Activated B cell treated with CpG ODN at 0.5 μM for 24 hours (primary cell): Measurements from ENCODE around the gene RAVER2. TPM values are rescaled to one million over a fixed set of nuclear protein-coding genes. Genes with fewer than 3 reads are reported as not detected.
"Not testable (repeated sequence)": the region's sequence is repeated elsewhere in the genome, so short reads cannot be mapped to it uniquely, and the experiment has no call there.

Experiments used
- ATAC-seq: fragments of 200-7000 bp; cut with Tn5 transposase; one replicate; pipeline ENCODE4 v1.10.0; 2021; ENCODE audit warnings: low read depth, mild to moderate bottlenecking, moderate library complexity
- CTCF ChIA-PET: fragments of 350-600 bp; sonication (Branson Sonifier 250); formaldehyde crosslinking; loops from one replicate; lab custom pipeline; 2021; ENCODE audit warnings: antibody characterized with exemption; lab: Charles Lee
- POLR2A ChIA-PET: fragments of 350-600 bp; sonication (Branson Sonifier 250); formaldehyde crosslinking; loops from one replicate; lab custom pipeline; 2021; ENCODE audit warnings: antibody characterized with exemption; lab: Charles Lee
- DNase-seq: peaks from one replicate; pipeline ENCODE4 v3.0.0; 2022
- H3K27ac Mint-ChIP-seq: one replicate; pipeline ENCODE4 v1.8.0; 2020; ENCODE audit warnings: mixed read lengths
- H3K27me3 Mint-ChIP-seq: one replicate; pipeline ENCODE4 v1.8.0; 2021; ENCODE audit warnings: mixed read lengths
- H3K36me3 Mint-ChIP-seq: one replicate; pipeline ENCODE4 v1.8.0; 2021; ENCODE audit warnings: low read depth, mixed read lengths
- H3K4me1 Mint-ChIP-seq: one replicate; pipeline ENCODE4 v1.8.0; 2021; ENCODE audit warnings: mixed read lengths
- H3K4me3 Mint-ChIP-seq: one replicate; pipeline ENCODE4 v1.8.0; 2020; ENCODE audit warnings: mild to moderate bottlenecking, mixed read lengths
- H3K9me3 Mint-ChIP-seq: one replicate; pipeline ENCODE4 v1.8.0; 2020; ENCODE audit warnings: mixed read lengths
- intact Hi-C: fragments of 100-400 bp; cut with micrococcal nuclease; formaldehyde crosslinking; loops from one replicate; pipeline ENCODE4 v1.15.1; 2024
- total RNA-seq: library from RNA; stranded (reverse); gene quantifications from 2 replicates; pipeline ENCODE4 v1.2.3, GENCODE V29; 2022
- TF ChIP-seq, protein P1 (sequence below): fragments of 200-600 bp; IDR thresholded peaks from one replicate; pipeline ENCODE4 v1.8.0; 2022; ENCODE audit warnings: antibody characterized with exemption, mild to moderate bottlenecking

Gene RAVER2
- total RNA-seq, 1 donor from 2014 or later: 1.2 TPM

DNA sequence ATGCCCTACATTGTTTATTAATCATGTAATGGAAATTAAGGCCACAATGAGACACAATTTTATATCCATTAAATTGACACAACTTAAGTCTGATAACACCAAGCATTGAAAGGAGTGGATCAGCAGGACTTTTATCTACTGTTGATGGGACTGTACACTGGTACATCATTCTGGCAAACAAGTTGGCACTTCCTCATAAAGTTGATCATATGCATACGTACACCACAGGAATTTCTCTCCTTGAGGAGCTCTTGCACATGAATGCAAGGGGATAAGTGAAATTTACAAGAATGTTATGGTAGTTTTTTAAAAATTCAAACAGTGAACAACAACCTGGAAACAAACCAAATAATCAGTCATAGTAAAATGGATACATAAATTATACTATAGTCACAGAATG is 20.1 kb downstream of the RAVER2 start:
- CTCF ChIA-PET: no interaction called here
- Mint-ChIP-seq H3K27me3 (no peaks in the 10 kb centered on the region), H3K4me3 (no peak overlapping the region), H3K36me3 (no peaks in the 10 kb centered on the region), H3K9me3 (no peaks in the 10 kb centered on the region), H3K27ac (no peak overlapping the region), H3K4me1 (peaks cover 12% of the 10 kb centered on the region)
- TF ChIP-seq, protein P1, sequence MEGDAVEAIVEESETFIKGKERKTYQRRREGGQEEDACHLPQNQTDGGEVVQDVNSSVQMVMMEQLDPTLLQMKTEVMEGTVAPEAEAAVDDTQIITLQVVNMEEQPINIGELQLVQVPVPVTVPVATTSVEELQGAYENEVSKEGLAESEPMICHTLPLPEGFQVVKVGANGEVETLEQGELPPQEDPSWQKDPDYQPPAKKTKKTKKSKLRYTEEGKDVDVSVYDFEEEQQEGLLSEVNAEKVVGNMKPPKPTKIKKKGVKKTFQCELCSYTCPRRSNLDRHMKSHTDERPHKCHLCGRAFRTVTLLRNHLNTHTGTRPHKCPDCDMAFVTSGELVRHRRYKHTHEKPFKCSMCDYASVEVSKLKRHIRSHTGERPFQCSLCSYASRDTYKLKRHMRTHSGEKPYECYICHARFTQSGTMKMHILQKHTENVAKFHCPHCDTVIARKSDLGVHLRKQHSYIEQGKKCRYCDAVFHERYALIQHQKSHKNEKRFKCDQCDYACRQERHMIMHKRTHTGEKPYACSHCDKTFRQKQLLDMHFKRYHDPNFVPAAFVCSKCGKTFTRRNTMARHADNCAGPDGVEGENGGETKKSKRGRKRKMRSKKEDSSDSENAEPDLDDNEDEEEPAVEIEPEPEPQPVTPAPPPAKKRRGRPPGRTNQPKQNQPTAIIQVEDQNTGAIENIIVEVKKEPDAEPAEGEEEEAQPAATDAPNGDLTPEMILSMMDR: no peak
- no peak for ATAC-seq
- DNase-seq: no peak
- intact Hi-C loops: no loop called here
- POLR2A ChIA-PET: no interaction called here

DNA sequence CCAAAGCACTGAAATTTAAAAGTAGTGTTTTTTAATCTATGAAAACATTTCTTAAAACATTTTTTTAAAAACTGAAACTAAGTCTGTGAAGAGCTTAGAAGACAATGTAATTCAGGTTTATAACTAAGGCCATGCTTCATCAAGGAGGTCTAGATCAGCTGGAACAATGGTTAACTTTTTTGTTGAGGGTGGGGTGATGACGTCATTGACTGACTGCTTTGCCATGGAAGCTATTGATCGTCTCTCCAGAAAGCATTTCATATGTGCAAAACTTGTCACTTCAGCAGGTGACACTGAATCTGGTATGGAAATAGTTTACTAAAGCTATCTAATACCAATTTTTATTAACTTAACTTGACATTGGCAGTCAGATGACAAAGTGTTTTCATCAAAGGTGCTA is 21.0 kb downstream of the RAVER2 start:
- ChIA-PET POLR2A (no interaction called here), CTCF (no interaction called here)
- Mint-ChIP-seq H3K36me3 (no peaks in the 10 kb centered on the region), H3K4me1 (peaks cover 15% of the 10 kb centered on the region), H3K4me3 (no peak overlapping the region), H3K27ac (no peak overlapping the region), H3K27me3 (no peaks in the 10 kb centered on the region), H3K9me3 (peaks cover 3% of the 10 kb centered on the region)
- DNase-seq (no peak), ATAC-seq (no peak)
- intact Hi-C loops: no loop called here
- TF ChIP-seq, protein P1: no peak

DNA sequence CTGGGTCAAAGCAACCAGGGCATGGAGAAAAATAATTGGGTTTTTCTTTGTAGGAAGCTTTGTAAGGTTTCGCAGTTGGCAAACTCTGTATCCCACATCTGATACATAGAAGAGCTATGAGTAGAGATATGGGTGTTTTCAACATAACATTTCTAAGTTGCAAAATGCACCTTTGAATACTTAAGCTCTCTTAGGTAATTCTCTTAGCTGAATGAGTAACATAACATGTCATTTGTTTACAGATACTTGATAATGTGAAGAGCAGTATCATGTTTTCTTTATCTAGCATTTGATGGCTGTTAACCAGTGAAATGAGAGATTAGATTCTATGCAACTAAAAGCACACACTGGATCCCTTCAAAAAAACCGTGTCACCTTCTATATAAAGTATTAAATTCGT is 21.6 kb downstream of the RAVER2 start:
- no peak for DNase-seq
- TF ChIP-seq, protein P1: no peak
- Mint-ChIP-seq H3K27me3 (no peaks in the 10 kb centered on the region), H3K9me3 (peaks cover 7% of the 10 kb centered on the region), H3K4me3 (no peak overlapping the region), H3K36me3 (no peaks in the 10 kb centered on the region), H3K27ac (no peak overlapping the region), H3K4me1 (peaks cover 15% of the 10 kb centered on the region)
- intact Hi-C loops: no loop called here
- CTCF ChIA-PET: no interaction called here
- ATAC-seq: no peak
- POLR2A ChIA-PET: no interaction called here

DNA sequence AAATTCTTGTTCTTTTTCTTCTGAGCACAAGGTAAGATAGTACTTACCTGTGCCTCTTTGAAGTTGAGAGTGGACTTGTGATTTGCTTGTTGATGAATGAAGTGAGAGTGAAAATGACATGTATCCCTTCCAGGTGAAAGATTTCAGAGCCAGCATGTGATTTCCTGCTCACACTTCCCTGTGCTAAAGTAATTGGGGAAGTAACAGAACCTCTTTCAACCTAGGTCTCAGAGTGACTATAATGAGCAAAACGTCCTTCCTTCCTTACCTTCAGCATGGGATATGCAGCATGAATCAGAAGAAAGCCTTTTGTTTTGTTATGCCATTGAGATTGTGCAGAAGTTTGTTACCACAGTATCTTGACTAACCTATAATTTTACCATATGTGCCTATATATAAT is 24.6 kb downstream of the RAVER2 start:
- CTCF ChIA-PET: no interaction called here
- Mint-ChIP-seq H3K9me3 (peaks cover 11% of the 10 kb centered on the region), H3K4me3 (no peak overlapping the region), H3K27me3 (no peaks in the 10 kb centered on the region), H3K4me1 (peaks cover 15% of the 10 kb centered on the region), H3K27ac (no peak overlapping the region), H3K36me3 (no peaks in the 10 kb centered on the region)
- DNase-seq (no peak), ATAC-seq (no peak)
- TF ChIP-seq, protein P1: no peak
- POLR2A ChIA-PET: no interaction called here
- intact Hi-C loops: no loop called here

DNA sequence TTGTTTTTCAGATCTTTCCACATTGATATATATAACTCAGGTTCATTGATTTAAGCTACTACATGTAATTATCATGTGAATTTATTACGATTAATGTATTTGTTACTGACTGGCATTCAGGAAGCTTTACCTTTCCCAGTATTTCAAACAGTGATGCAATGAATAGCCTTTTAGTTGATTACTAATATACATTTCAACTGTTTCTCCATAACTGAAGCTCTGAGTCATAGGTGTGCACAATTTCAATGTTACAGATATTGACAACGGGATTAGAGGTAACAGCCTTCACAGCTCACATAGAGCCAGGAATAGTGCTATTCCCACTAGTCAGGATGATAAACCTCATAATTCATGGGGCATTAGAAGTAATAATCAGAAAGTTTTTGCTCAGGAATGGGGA is 25.1 kb downstream of the RAVER2 start:
- POLR2A ChIA-PET: no interaction called here

DNA sequence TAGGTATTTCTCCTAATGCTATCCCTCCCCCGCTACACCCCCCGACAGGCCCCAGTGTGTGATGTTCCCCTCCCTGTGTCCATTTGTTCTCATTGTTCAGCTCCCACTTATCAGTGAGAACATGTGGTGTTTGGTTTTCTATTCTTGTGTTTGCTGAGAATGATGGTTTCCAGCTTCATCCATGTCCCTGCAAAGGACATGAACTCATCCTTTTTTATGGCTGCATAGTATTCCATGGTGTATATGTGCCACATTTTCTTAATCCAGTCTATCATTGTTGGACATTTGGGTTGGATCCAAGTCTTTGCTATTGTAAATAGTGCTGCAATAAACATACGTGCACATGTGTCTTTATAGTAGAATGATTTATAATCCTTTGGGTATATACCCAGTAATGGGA is 28.4 kb downstream of the RAVER2 start:
- H3K27ac Mint-ChIP-seq, POLR2A ChIA-PET, H3K4me3 Mint-ChIP-seq, DNase-seq, H3K36me3 Mint-ChIP-seq, ATAC-seq, intact Hi-C loops, H3K27me3 Mint-ChIP-seq, CTCF ChIA-PET: not testable (repeated sequence)
- peaks cover 23% of the 10 kb centered on the region for H3K4me1 Mint-ChIP-seq
- H3K9me3 Mint-ChIP-seq: peaks cover 11% of the 10 kb centered on the region

More for the DNA sequence above, 25.1 kb downstream of the RAVER2 start:
- no peak for DNase-seq
- Mint-ChIP-seq H3K9me3 (peaks cover 11% of the 10 kb centered on the region), H3K27me3 (no peaks in the 10 kb centered on the region), H3K4me3 (no peak overlapping the region), H3K4me1 (peaks cover 18% of the 10 kb centered on the region), H3K27ac (no peak overlapping the region), H3K36me3 (no peaks in the 10 kb centered on the region)
- TF ChIP-seq, protein P1: no peak
- intact Hi-C loops: no loop called here
- no peak for ATAC-seq
- CTCF ChIA-PET: no interaction called here
